ENCODE measurements around the gene GALM. TPM values are rescaled to one million over a fixed set of nuclear protein-coding genes. Genes with fewer than 3 reads are reported as not detected.

The GALM gene
- total RNA-seq, 1 donor from 2014 or later, result 46.3 TPM

- no peak for TF ChIP-seq CTCF (IDR thresholded peaks at IDR 0.05; ENCODE audit: unreplicated experiment)
- no peaks in the 10 kb centered on the region for H3K4me1 Mint-ChIP-seq (ENCODE audit: low read depth)
- H3K27ac Mint-ChIP-seq, result no peak overlapping the region
- H3K27me3 Mint-ChIP-seq, result no peaks in the 10 kb centered on the region
- DNase-seq (ENCODE audit: low spot score, unreplicated experiment), result no peak
- no peak overlapping the region for H3K4me3 Mint-ChIP-seq (ENCODE audit: low read depth)
- no peaks in the 10 kb centered on the region for H3K9me3 Mint-ChIP-seq (ENCODE audit: low read depth)
- H3K36me3 Mint-ChIP-seq (ENCODE audit: insufficient read depth), result no peaks in the 10 kb centered on the region
Observed at GRCh38 chr2:38765551-38765950, 99.6 kb downstream of the GALM start.

- no peak for DNase-seq (ENCODE audit: low spot score, unreplicated experiment)
- no peak for TF ChIP-seq CTCF (IDR thresholded peaks at IDR 0.05; ENCODE audit: unreplicated experiment)
Observed at GRCh38 chr2:38771632-38772031, 105.7 kb downstream of the GALM start.

GRCh38 chr2:38775097-38775920 is 109.4 kb downstream of the GALM start:
- Mint-ChIP-seq H3K4me1 (ENCODE audit: low read depth) (peaks cover 11% of the 10 kb centered on the region), H3K4me3 (ENCODE audit: low read depth) (no peak overlapping the region), H3K27ac (peak overlapping the region; percentile 13), H3K9me3 (ENCODE audit: low read depth) (no peaks in the 10 kb centered on the region), H3K27me3 (peaks cover 22% of the 10 kb centered on the region), H3K36me3 (ENCODE audit: insufficient read depth) (peaks cover 1% of the 10 kb centered on the region)
- DNase-seq (ENCODE audit: low spot score, unreplicated experiment), result no peak
- TF ChIP-seq CTCF (IDR thresholded peaks at IDR 0.05; ENCODE audit: unreplicated experiment), result no peak

More at GRCh38 chr2:38771632-38772031, 105.7 kb downstream of the GALM start:
- H3K9me3 Mint-ChIP-seq (ENCODE audit: low read depth), result no peaks in the 10 kb centered on the region
- H3K27ac Mint-ChIP-seq, result no peak overlapping the region
- H3K27me3 Mint-ChIP-seq, result peaks cover 22% of the 10 kb centered on the region
- H3K4me3 Mint-ChIP-seq (ENCODE audit: low read depth), result no peak overlapping the region
- no peaks in the 10 kb centered on the region for H3K36me3 Mint-ChIP-seq (ENCODE audit: insufficient read depth)
- no peaks in the 10 kb centered on the region for H3K4me1 Mint-ChIP-seq (ENCODE audit: low read depth)

GRCh38 chr2:38775921-38776225 is 110.0 kb downstream of the GALM start:
- peaks cover 1% of the 10 kb centered on the region for H3K36me3 Mint-ChIP-seq (ENCODE audit: insufficient read depth)
- no peaks in the 10 kb centered on the region for H3K9me3 Mint-ChIP-seq (ENCODE audit: low read depth)
- H3K27ac Mint-ChIP-seq, result no peak overlapping the region
- peaks cover 22% of the 10 kb centered on the region for H3K27me3 Mint-ChIP-seq
- H3K4me1 Mint-ChIP-seq (ENCODE audit: low read depth), result peaks cover 11% of the 10 kb centered on the region
- no peak for DNase-seq (ENCODE audit: low spot score, unreplicated experiment)
- H3K4me3 Mint-ChIP-seq (ENCODE audit: low read depth), result peak overlapping the region; percentile 4
- no peak for TF ChIP-seq CTCF (IDR thresholded peaks at IDR 0.05; ENCODE audit: unreplicated experiment)

DNA sequence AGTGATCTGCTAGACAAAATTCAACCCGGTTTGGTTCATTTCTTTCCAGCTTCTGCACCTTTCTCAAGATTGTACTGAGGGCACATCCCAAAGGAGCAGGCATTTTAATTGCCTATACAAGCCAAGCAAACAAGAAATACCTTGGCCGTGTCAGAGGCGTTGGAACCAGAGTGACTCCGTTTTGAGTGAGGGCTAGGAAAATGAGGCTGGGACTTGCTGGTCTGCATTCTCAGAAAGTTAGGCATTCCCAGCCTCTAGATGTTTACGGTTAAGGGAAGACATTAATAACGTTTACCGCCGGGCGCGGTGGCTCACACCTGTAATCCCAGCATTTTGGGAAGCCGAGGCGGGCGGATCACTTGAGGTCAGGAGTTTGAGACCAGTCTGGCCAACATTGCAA is 110.6 kb downstream of the GALM start:
- Mint-ChIP-seq H3K36me3 (ENCODE audit: insufficient read depth) (peaks cover 4% of the 10 kb centered on the region), H3K9me3 (ENCODE audit: low read depth) (no peaks in the 10 kb centered on the region), H3K4me1 (ENCODE audit: low read depth) (peaks cover 11% of the 10 kb centered on the region), H3K4me3 (ENCODE audit: low read depth) (peak overlapping the region; percentile 55), H3K27me3 (peaks cover 22% of the 10 kb centered on the region), H3K27ac (no peak overlapping the region)
- no peak for DNase-seq (ENCODE audit: low spot score, unreplicated experiment)
- no peak for TF ChIP-seq CTCF (IDR thresholded peaks at IDR 0.05; ENCODE audit: unreplicated experiment)

Data from progenitor cell of endocrine pancreas (in vitro differentiated cells).